Measurements from ENCODE around the gene GBE1.

DNA sequence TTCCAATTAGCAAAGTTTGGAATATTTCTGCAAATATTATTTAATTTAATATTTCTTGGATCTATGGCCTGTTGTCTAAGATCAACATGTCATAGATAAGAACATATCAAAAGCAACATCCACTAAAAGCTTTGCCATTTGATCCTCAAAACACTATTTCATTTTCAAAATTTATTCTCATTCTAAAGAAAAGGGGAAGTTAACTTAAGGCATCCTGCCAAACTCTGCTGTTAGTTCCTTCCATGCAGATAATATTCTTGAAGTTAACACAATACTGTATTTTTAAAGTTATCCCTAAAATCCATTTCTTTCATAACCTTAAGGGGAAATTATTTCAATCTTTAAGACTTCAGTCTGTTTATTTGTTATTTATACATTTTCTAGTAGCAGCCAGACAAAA is 28.2 kb upstream of the GBE1 start:
- TF ChIP-seq GATA3 (IDR thresholded peaks at IDR 0.05; ENCODE audit: low read depth, low read length), result no peak
- no peak for TF ChIP-seq GATA2 (IDR thresholded peaks at IDR 0.05; ENCODE audit: low read depth, low read length)

All from SH-SY5Y (cell line).